Trophoblast cell (in vitro differentiated cells and primary cell): Measurements from ENCODE around the gene SLC50A1.
A peak's percentile ranks its signal among the peaks of the same experiment; 100 is the strongest.

ENCODE experiments used
- DNase-seq, 2 donors: peaks; one replicate each; pipeline ENCODE4 v3.0.0-alpha.2; 2016
- H2AFZ ChIP-seq: 2 replicates; pipeline ENCODE4 v1.6.1; 2013; ENCODE audit warnings: low read length, moderate library complexity, mild to moderate bottlenecking; ENCODE audit not compliant: insufficient read depth, poor library complexity
- H2AK5ac ChIP-seq: 2 replicates; pipeline ENCODE4 v1.6.1; 2013; ENCODE audit warnings: mild to moderate bottlenecking, low read length
- H2BK120ac ChIP-seq: 2 replicates; pipeline ENCODE4 v1.6.1; 2013; ENCODE audit warnings: low read length, mild to moderate bottlenecking, moderate library complexity; ENCODE audit not compliant: insufficient read depth, poor library complexity
- H2BK12ac ChIP-seq: 2 replicates; pipeline ENCODE4 v1.6.1; 2013; ENCODE audit warnings: mild to moderate bottlenecking, low read length, moderate library complexity
- H2BK5ac ChIP-seq: 2 replicates; pipeline ENCODE4 v1.6.1; 2013; ENCODE audit warnings: low read length, low read depth, moderate library complexity, mild to moderate bottlenecking; ENCODE audit not compliant: poor library complexity
- H3K14ac ChIP-seq: 2 replicates; pipeline ENCODE4 v1.6.1; 2013; ENCODE audit warnings: mild to moderate bottlenecking, low read length
- H3K18ac ChIP-seq: 2 replicates; pipeline ENCODE4 v1.6.1; 2013; ENCODE audit warnings: mild to moderate bottlenecking, low read length
- H3K23ac ChIP-seq: 2 replicates; pipeline ENCODE4 v1.6.1; 2013; ENCODE audit warnings: low read length
- H3K27ac ChIP-seq: 2 replicates; pipeline ENCODE4 v1.5.1; 2013; ENCODE audit warnings: low read depth, mild to moderate bottlenecking, inconsistent platforms, low read length, moderate library complexity
- H3K27me3 ChIP-seq: 2 replicates; pipeline ENCODE4 v1.6.1; 2013; ENCODE audit warnings: inconsistent platforms, mild to moderate bottlenecking, low read length, moderate library complexity; ENCODE audit not compliant: insufficient read depth
- H3K36me3 ChIP-seq, 2 experiments: 1 replicate in 1 of 2; 2 replicates in 1 of 2; pipeline ENCODE4 v1.6.1; 2013; ENCODE audit warnings: low read length in 2 of 2, mild to moderate bottlenecking in 2 of 2, moderate library complexity in 1 of 2; ENCODE audit not compliant: insufficient read depth in 2 of 2, control insufficient read depth in 1 of 2
- H3K4ac ChIP-seq: 2 replicates; pipeline ENCODE4 v1.6.1; 2013; ENCODE audit warnings: low read depth, mild to moderate bottlenecking, low read length, moderate library complexity
- H3K4me1 ChIP-seq, 2 experiments: 1 replicate in 1 of 2; 2 replicates in 1 of 2; pipeline ENCODE4 v1.6.1; 2013; ENCODE audit warnings: low read length in 2 of 2, mild to moderate bottlenecking in 2 of 2, moderate library complexity in 1 of 2; ENCODE audit not compliant: insufficient read depth in 2 of 2, control insufficient read depth in 1 of 2
- H3K4me2 ChIP-seq: 2 replicates; pipeline ENCODE4 v1.6.1; 2013; ENCODE audit warnings: inconsistent platforms, mild to moderate bottlenecking, low read length, moderate library complexity
- H3K4me3 ChIP-seq: 2 replicates; pipeline ENCODE4 v1.5.1; 2013; ENCODE audit warnings: mild to moderate bottlenecking, low read depth, low read length, inconsistent platforms
- H3K79me1 ChIP-seq: one replicate; pipeline ENCODE4 v1.6.1; 2013; ENCODE audit warnings: low read length
- H3K79me2 ChIP-seq: 2 replicates; pipeline ENCODE4 v1.6.1; 2013; ENCODE audit warnings: low read length, mild to moderate bottlenecking; ENCODE audit not compliant: control insufficient read depth, insufficient read depth, poor library complexity
- H3K9ac ChIP-seq: 2 replicates; pipeline ENCODE4 v1.6.1; 2013; ENCODE audit warnings: mild to moderate bottlenecking, low read length
- H3K9me3 ChIP-seq: 2 replicates; pipeline ENCODE4 v1.6.1; 2013; ENCODE audit warnings: low read depth, mild to moderate bottlenecking, control low read depth, inconsistent platforms, low read length; ENCODE audit not compliant: insufficient read depth
- H4K12ac ChIP-seq: 2 replicates; pipeline ENCODE4 v1.6.1; 2013; ENCODE audit warnings: low read depth, mild to moderate bottlenecking, low read length, moderate library complexity
- H4K8ac ChIP-seq: 2 replicates; pipeline ENCODE4 v1.6.1; 2013; ENCODE audit warnings: low read depth, mild to moderate bottlenecking, low read length, moderate library complexity
- H4K91ac ChIP-seq: one replicate; pipeline ENCODE4 v1.6.1; 2013; ENCODE audit warnings: low read depth, mild to moderate bottlenecking, low read length, moderate library complexity
- WGBS: extraction: QIAGEN DNeasy Blood & Tissue Kit; methylation state at CpG from one replicate; pipeline ENCODE4 v1.1.7; 2013; ENCODE audit warnings: missing lambda C conversion rate; ENCODE audit not compliant: insufficient read length, insufficient coverage; ENCODE audit errors: extremely low coverage; 5-methylcytosine and 5-hydroxymethylcytosine counted together

The SLC50A1 gene

GRCh38 chr1:155126556-155127104 is 9.0 kb upstream of the SLC50A1 start:
- no peak overlapping the region for H4K12ac ChIP-seq
- peak overlapping the region; percentile 18 for H2AFZ ChIP-seq
- peak overlapping the region; percentile 94 for H4K91ac ChIP-seq
- peak overlapping the region; percentile 21 for H2AK5ac ChIP-seq
- H3K9me3 ChIP-seq, result peaks cover 2% of the 10 kb centered on the region
- H3K79me1 ChIP-seq, result peaks cover 57% of the 10 kb centered on the region
- H3K79me2 ChIP-seq, result peaks cover 33% of the 10 kb centered on the region
- peak overlapping the region; percentile 92 for H3K18ac ChIP-seq
- DNase-seq, result peak; percentile 70 to 71
- H3K27ac ChIP-seq, result peak overlapping the region; percentile 93
- H3K27me3 ChIP-seq, result no peaks in the 10 kb centered on the region
- H3K4me2 ChIP-seq, result peak overlapping the region; percentile 73
- H4K8ac ChIP-seq, result peak overlapping the region; percentile 77
- no peak overlapping the region for H3K9ac ChIP-seq
- peak overlapping the region; percentile 46 for H2BK12ac ChIP-seq
- peak overlapping the region; percentile 20 for H3K4ac ChIP-seq
- H3K36me3 ChIP-seq, result peaks cover 5 to 7% of the 10 kb centered on the region in 2 experiments
- peak overlapping the region; percentile 83 for H3K14ac ChIP-seq
- peak overlapping the region; percentile 50 for H3K4me3 ChIP-seq
- peak overlapping the region; percentile 89 for H2BK5ac ChIP-seq
- peaks cover 32 to 42% of the 10 kb centered on the region in 2 experiments for H3K4me1 ChIP-seq
- H3K23ac ChIP-seq, result no peak overlapping the region
- no CpG with 5 or more reads among the region's 32 CpGs for WGBS
- peak overlapping the region; percentile 93 for H2BK120ac ChIP-seq

GRCh38 chr1:155127105-155127966 is 8.3 kb upstream of the SLC50A1 start, which contains the start of gene EFNA1:
Gene EFNA1 (plus strand): TSS chr1:155127876. CDS start chr1:155127978, 102 bp downstream.
- no peak within 1 kb of the TSS for H3K23ac ChIP-seq
- H2BK5ac ChIP-seq, result peak within 1 kb of the TSS; percentile 98
- no CpG with 5 or more reads among the region's 76 CpGs for WGBS
- H3K79me1 ChIP-seq, result peaks cover 57% of the 10 kb centered on the region
- peak within 1 kb of the TSS; percentile 95 for H2BK120ac ChIP-seq
- peak within 1 kb of the TSS; percentile 72 for H2BK12ac ChIP-seq
- H3K18ac ChIP-seq, result peak within 1 kb of the TSS; percentile 92
- peak within 1 kb of the TSS; percentile 60 for H4K12ac ChIP-seq
- H3K9me3 ChIP-seq, result peaks cover 2% of the 10 kb centered on the region
- H3K27ac ChIP-seq, result peak within 1 kb of the TSS; percentile 99
- H2AK5ac ChIP-seq, result peak within 1 kb of the TSS; percentile 61
- peak within 1 kb of the TSS; percentile 99 for H4K91ac ChIP-seq
- H3K4ac ChIP-seq, result peak within 1 kb of the TSS; percentile 91
- peak within 1 kb of the TSS; percentile 71 for H4K8ac ChIP-seq
- peak within 1 kb of the TSS; percentile 46 for H2AFZ ChIP-seq
- H3K4me1 ChIP-seq, result peaks cover 35 to 45% of the 10 kb centered on the region in 2 experiments
- peaks cover 33% of the 10 kb centered on the region for H3K79me2 ChIP-seq
- H3K9ac ChIP-seq, result peak within 1 kb of the TSS; percentile 95
- H3K14ac ChIP-seq, result peak within 1 kb of the TSS; percentile 95
- peak within 1 kb of the TSS; percentile 81 for H3K4me3 ChIP-seq
- H3K27me3 ChIP-seq, result no peaks in the 10 kb centered on the region
- peaks cover 11% of the 10 kb centered on the region in 2 experiments for H3K36me3 ChIP-seq
- peak; percentile 74 to 80 for DNase-seq
- peak within 1 kb of the TSS; percentile 75 for H3K4me2 ChIP-seq

GRCh38 chr1:155127967-155128754 is 7.5 kb upstream of the SLC50A1 start:
- peak overlapping the region; percentile 75 for H3K4me2 ChIP-seq
- peak overlapping the region; percentile 81 for H3K4me3 ChIP-seq
- peak overlapping the region; percentile 99 for H4K91ac ChIP-seq
- peaks cover 35 to 45% of the 10 kb centered on the region in 2 experiments for H3K4me1 ChIP-seq
- H2AK5ac ChIP-seq, result peak overlapping the region; percentile 61
- H4K12ac ChIP-seq, result peak overlapping the region; percentile 44
- peak overlapping the region; percentile 91 for H3K4ac ChIP-seq
- peak overlapping the region; percentile 77 for H3K18ac ChIP-seq
- peaks cover 33% of the 10 kb centered on the region for H3K79me2 ChIP-seq
- peak overlapping the region; percentile 8 for H2AFZ ChIP-seq
- H2BK5ac ChIP-seq, result peak overlapping the region; percentile 98
- H3K27ac ChIP-seq, result peak overlapping the region; percentile 99
- peak overlapping the region; percentile 64 for H4K8ac ChIP-seq
- H3K23ac ChIP-seq, result no peak overlapping the region
- no peak for DNase-seq
- peak overlapping the region; percentile 95 for H3K9ac ChIP-seq
- no peaks in the 10 kb centered on the region for H3K27me3 ChIP-seq
- peaks cover 16 to 18% of the 10 kb centered on the region in 2 experiments for H3K36me3 ChIP-seq
- H2BK120ac ChIP-seq, result peak overlapping the region; percentile 82
- peaks cover 57% of the 10 kb centered on the region for H3K79me1 ChIP-seq
- WGBS, result no CpG with 5 or more reads among the region's 17 CpGs
- peaks cover 2% of the 10 kb centered on the region for H3K9me3 ChIP-seq
- H3K14ac ChIP-seq, result peak overlapping the region; percentile 93
- H2BK12ac ChIP-seq, result peak overlapping the region; percentile 25
